A673 (cell line): ENCODE data around the gene SHISA9.

Experiments
- EZH2 ChIP-seq: fragments of 200-600 bp; sonication (generic); IDR thresholded peaks from 2 replicates; pipeline ENCODE4 v1.6.1; 2017; ENCODE audit warnings: borderline replicate concordance, low read depth, mild to moderate bottlenecking, mixed read lengths, antibody characterized with exemption, low read length; ENCODE audit not compliant: poor library complexity, severe bottlenecking
- TF ChIP-seq, protein P1 (sequence below): fragments of 300-800, 200-600 bp; sonication (generic); conservative IDR thresholded peaks from 2 replicates; pipeline ENCODE4 v1.5.1; 2017; ENCODE audit warnings: low read depth, mild to moderate bottlenecking, antibody characterized with exemption, low read length, moderate library complexity, mixed read lengths

DNA sequence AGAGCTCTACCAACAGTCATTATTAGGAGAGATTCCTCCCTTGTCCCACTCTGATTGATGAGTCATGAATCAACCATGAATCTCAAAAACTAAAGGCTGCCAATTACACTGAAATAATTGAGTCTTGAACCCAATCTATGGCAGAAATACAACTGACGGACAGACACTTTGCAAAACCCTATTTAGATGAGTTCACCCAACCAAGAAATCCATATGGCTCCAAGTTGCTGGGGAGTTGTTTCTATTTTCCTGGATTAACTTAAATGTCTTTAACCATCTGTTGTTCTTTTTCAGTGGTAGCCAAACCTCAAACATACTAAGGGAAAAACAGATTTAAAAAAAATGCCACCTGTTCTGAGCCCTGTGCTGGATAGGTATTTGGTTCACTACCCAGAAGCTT is 151.0 kb downstream of the SHISA9 start:
- TF ChIP-seq, protein P1, sequence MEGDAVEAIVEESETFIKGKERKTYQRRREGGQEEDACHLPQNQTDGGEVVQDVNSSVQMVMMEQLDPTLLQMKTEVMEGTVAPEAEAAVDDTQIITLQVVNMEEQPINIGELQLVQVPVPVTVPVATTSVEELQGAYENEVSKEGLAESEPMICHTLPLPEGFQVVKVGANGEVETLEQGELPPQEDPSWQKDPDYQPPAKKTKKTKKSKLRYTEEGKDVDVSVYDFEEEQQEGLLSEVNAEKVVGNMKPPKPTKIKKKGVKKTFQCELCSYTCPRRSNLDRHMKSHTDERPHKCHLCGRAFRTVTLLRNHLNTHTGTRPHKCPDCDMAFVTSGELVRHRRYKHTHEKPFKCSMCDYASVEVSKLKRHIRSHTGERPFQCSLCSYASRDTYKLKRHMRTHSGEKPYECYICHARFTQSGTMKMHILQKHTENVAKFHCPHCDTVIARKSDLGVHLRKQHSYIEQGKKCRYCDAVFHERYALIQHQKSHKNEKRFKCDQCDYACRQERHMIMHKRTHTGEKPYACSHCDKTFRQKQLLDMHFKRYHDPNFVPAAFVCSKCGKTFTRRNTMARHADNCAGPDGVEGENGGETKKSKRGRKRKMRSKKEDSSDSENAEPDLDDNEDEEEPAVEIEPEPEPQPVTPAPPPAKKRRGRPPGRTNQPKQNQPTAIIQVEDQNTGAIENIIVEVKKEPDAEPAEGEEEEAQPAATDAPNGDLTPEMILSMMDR = no peak
- TF ChIP-seq EZH2 = no peak
